Peyer's patch (tissue), 4 donors: ENCODE measurements around the gene NFKBIB. TPM values are rescaled to one million over a fixed set of nuclear protein-coding genes. Genes with fewer than 3 reads are reported as not detected.

Source experiments
- DNase-seq, 3 donors: peaks; one replicate each; pipeline ENCODE4 v3.0.0-alpha.2; 2017 to 2019
- H3K27ac ChIP-seq, 4 donors: fragments of 200-600 bp; sonication (generic); one replicate each; pipeline ENCODE4 v1.5.1; 2016 to 2019
- H3K27me3 ChIP-seq, 2 donors: fragments of 200-600 bp; sonication (generic); one replicate each; pipeline ENCODE4 v1.5.1; 2019
- H3K36me3 ChIP-seq, 3 donors: fragments of 200-600 bp; sonication (generic); one replicate each; pipeline ENCODE4 v1.5.1; 2016 to 2019
- H3K4me1 ChIP-seq, 4 donors: fragments of 200-600 bp; sonication (generic); one replicate each; pipeline ENCODE4 v1.5.1; 2016 to 2019
- H3K4me3 ChIP-seq, 4 donors: fragments of 200-600 bp; sonication (generic); 1 replicate in 3 of 4; 2 replicates in 1 of 4; pipeline ENCODE4 v1.5.1; 2016 to 2019; ENCODE audit warnings: mild to moderate bottlenecking in 1 of 4
- H3K9me3 ChIP-seq, 4 donors: fragments of 200-600 bp; sonication (generic); one replicate each; pipeline ENCODE4 v1.5.1; 2016 to 2019; ENCODE audit warnings: mild to moderate bottlenecking in 1 of 4
- CTCF ChIP-seq, 6 experiments: fragments of 450-650 bp in 4 of 6; fragments of 200-600 bp in 2 of 6; sonication (generic) in 1 of 6; IDR thresholded peaks; one replicate each; pipeline ENCODE4 v1.5.1; 2017 to 2019; ENCODE audit warnings: antibody characterized with exemption in 6 of 6, mild to moderate bottlenecking in 3 of 6, moderate library complexity in 1 of 6
- POLR2A ChIP-seq, 2 donors: fragments of 450-650 bp; IDR thresholded peaks; one replicate each; pipeline ENCODE4 v1.5.1; 2017; ENCODE audit warnings: antibody characterized with exemption in 2 of 2, mild to moderate bottlenecking in 2 of 2, moderate library complexity in 2 of 2
- total RNA-seq, 4 donors: library from RNA; depleted of rRNA; stranded (reverse); fragments of >200 nt; gene quantifications; one replicate each; pipeline ENCODE4 v1.1.0, GENCODE V29; 2016

NFKBIB gene
- total RNA-seq, 4 donors from 2014 or later = 12.4 to 27.7 (median 22.8) TPM

GRCh38 chr19:38905620-38906019, 5.9 kb downstream of the NFKBIB start:
- peaks cover 0 to 31% (median 0%) of the 10 kb centered on the region in 3 donors for H3K36me3 ChIP-seq
- H3K9me3 ChIP-seq = no peaks in the 10 kb centered on the region
- H3K27ac ChIP-seq = no peak overlapping the region
- H3K4me3 ChIP-seq = no peak overlapping the region
- no peak for DNase-seq
- H3K27me3 ChIP-seq = no peaks in the 10 kb centered on the region
- TF ChIP-seq POLR2A (IDR thresholded peaks at IDR 0.05) (no peak), CTCF (IDR thresholded peaks at IDR 0.05) (no peak)
- peaks cover 0 to 20% (median 0%) of the 10 kb centered on the region in 4 donors for H3K4me1 ChIP-seq

- Histone ChIP-seq H3K27ac (no peak overlapping the region), H3K4me1 (peaks cover 0 to 10% (median 0%) of the 10 kb centered on the region in 4 donors)
Measured at GRCh38 chr19:38907227-38907626, 7.5 kb downstream of the NFKBIB start.

GRCh38 chr19:38907670-38908069, 7.9 kb downstream of the NFKBIB start:
- Histone ChIP-seq H3K4me1 (peaks cover 0 to 10% (median 0%) of the 10 kb centered on the region in 4 donors), H3K27ac (no peak overlapping the region), H3K27me3 (no peaks in the 10 kb centered on the region), H3K4me3 (no peak overlapping the region), H3K36me3 (peaks cover 0 to 31% (median 0%) of the 10 kb centered on the region in 3 donors), H3K9me3 (no peaks in the 10 kb centered on the region)
- DNase-seq = no peak
- TF ChIP-seq CTCF (IDR thresholded peaks at IDR 0.05) = no peak
- TF ChIP-seq POLR2A (IDR thresholded peaks at IDR 0.05) = no peak

More at GRCh38 chr19:38907227-38907626, 7.5 kb downstream of the NFKBIB start:
- TF ChIP-seq POLR2A (IDR thresholded peaks at IDR 0.05) = no peak
- Histone ChIP-seq H3K4me3 (no peak overlapping the region), H3K36me3 (peaks cover 0 to 31% (median 0%) of the 10 kb centered on the region in 3 donors), H3K9me3 (no peaks in the 10 kb centered on the region), H3K27me3 (no peaks in the 10 kb centered on the region)
- no peak for DNase-seq

GRCh38 chr19:38908911-38909310, 9.1 kb downstream of the NFKBIB start:
- Histone ChIP-seq H3K36me3 (peaks cover 0 to 31% (median 0%) of the 10 kb centered on the region in 3 donors), H3K9me3 (no peaks in the 10 kb centered on the region), H3K27ac (no peak overlapping the region), H3K4me1 (peaks cover 0 to 10% (median 0%) of the 10 kb centered on the region in 4 donors), H3K27me3 (no peaks in the 10 kb centered on the region), H3K4me3 (no peak overlapping the region)
- DNase-seq = no peak
- TF ChIP-seq CTCF (IDR thresholded peaks at IDR 0.05) (no peak), POLR2A (IDR thresholded peaks at IDR 0.05) (no peak)

- no peak for DNase-seq
- Histone ChIP-seq H3K9me3 (no peaks in the 10 kb centered on the region), H3K27me3 (no peaks in the 10 kb centered on the region), H3K4me3 (no peak overlapping the region), H3K27ac (no peak overlapping the region), H3K36me3 (peaks cover 0 to 24% (median 0%) of the 10 kb centered on the region in 3 donors), H3K4me1 (peaks cover 0 to 2% (median 0%) of the 10 kb centered on the region in 4 donors)
- TF ChIP-seq POLR2A (IDR thresholded peaks at IDR 0.05) (no peak), CTCF (IDR thresholded peaks at IDR 0.05) (no peak)
Measured at GRCh38 chr19:38910488-38910887, 10.7 kb downstream of the NFKBIB start.

GRCh38 chr19:38911388-38912001, 11.7 kb downstream of the NFKBIB start:
- Histone ChIP-seq H3K4me1 (no peaks in the 10 kb centered on the region), H3K9me3 (no peaks in the 10 kb centered on the region), H3K36me3 (peaks cover 0 to 15% (median 0%) of the 10 kb centered on the region in 3 donors), H3K27me3 (no peaks in the 10 kb centered on the region), H3K27ac (no peak overlapping the region), H3K4me3 (no peak overlapping the region)
- no peak for DNase-seq
- no peak for TF ChIP-seq CTCF (IDR thresholded peaks at IDR 0.05)
- no peak for TF ChIP-seq POLR2A (IDR thresholded peaks at IDR 0.05)
